Astrocyte of the spinal cord (primary cell): ENCODE results near the gene RBM15B.

ENCODE experiments used
- DNase-seq: peaks from one replicate; pipeline ENCODE4 v3.0.0; 2011; ENCODE audit warnings: low read depth, low spot score
- H3K4me3 ChIP-seq: 2 replicates; pipeline ENCODE4 v1.5.1; 2011; ENCODE audit warnings: low read depth, mild to moderate bottlenecking, low read length, moderate library complexity
- in situ Hi-C: cut with HindIII; loops from 2 replicates; pipeline ENCODE4 v1.10.0; 2017; ENCODE audit warnings: low sequenced_read_pairs
- TF ChIP-seq, protein P1 (sequence below): IDR thresholded peaks from 2 replicates; pipeline ENCODE4 v1.5.1; 2012; ENCODE audit warnings: low read depth, mild to moderate bottlenecking, low read length, inconsistent platforms

Gene RBM15B

DNA sequence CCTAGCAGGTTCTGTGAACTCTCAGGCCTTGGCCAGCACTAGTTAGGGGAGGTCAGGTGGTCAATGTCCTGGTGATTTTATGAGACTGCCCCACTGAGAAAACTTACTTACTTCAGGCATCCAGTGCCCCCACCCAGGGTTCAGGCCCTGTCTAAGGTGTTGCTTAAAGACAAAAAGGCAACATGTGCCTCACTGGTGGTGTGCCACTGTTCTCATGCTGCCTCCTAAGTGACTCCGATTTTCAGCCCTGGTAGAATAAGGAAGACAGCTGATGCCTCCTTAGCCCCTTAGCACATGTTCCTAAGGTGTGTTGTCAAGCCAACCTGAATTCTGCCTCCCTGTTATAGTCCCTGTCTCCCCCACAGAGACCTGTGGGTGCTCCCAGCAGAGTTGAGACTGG, 5.3 kb downstream of the RBM15B start:
- TF ChIP-seq, protein P1, sequence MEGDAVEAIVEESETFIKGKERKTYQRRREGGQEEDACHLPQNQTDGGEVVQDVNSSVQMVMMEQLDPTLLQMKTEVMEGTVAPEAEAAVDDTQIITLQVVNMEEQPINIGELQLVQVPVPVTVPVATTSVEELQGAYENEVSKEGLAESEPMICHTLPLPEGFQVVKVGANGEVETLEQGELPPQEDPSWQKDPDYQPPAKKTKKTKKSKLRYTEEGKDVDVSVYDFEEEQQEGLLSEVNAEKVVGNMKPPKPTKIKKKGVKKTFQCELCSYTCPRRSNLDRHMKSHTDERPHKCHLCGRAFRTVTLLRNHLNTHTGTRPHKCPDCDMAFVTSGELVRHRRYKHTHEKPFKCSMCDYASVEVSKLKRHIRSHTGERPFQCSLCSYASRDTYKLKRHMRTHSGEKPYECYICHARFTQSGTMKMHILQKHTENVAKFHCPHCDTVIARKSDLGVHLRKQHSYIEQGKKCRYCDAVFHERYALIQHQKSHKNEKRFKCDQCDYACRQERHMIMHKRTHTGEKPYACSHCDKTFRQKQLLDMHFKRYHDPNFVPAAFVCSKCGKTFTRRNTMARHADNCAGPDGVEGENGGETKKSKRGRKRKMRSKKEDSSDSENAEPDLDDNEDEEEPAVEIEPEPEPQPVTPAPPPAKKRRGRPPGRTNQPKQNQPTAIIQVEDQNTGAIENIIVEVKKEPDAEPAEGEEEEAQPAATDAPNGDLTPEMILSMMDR = no peak
- no peak overlapping the region for H3K4me3 ChIP-seq
- no peak for DNase-seq
- in situ Hi-C loops = no loop called here

DNA sequence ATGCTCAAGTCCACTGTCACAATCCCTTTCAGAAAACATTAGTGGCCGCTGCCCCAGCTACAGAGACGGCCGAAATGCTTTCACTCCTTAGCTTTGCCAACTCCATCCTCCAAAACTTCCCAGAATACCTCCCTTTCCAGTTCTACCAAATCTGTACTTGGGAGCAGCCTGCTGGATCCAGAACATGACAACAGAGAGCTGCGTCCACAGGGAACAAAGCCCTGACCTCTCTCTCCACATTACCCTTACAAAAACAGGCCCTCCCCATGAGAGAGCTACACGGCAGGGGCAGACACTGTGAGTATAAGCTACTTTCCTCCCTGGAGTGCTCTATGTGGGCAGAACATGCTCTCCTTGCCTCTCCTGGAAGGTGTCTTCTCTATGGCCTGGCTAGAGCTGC, 6.3 kb downstream of the RBM15B start:
- DNase-seq = no peak
- TF ChIP-seq, protein P1 = no peak
- no peak overlapping the region for H3K4me3 ChIP-seq
- in situ Hi-C loops = no loop called here

DNA sequence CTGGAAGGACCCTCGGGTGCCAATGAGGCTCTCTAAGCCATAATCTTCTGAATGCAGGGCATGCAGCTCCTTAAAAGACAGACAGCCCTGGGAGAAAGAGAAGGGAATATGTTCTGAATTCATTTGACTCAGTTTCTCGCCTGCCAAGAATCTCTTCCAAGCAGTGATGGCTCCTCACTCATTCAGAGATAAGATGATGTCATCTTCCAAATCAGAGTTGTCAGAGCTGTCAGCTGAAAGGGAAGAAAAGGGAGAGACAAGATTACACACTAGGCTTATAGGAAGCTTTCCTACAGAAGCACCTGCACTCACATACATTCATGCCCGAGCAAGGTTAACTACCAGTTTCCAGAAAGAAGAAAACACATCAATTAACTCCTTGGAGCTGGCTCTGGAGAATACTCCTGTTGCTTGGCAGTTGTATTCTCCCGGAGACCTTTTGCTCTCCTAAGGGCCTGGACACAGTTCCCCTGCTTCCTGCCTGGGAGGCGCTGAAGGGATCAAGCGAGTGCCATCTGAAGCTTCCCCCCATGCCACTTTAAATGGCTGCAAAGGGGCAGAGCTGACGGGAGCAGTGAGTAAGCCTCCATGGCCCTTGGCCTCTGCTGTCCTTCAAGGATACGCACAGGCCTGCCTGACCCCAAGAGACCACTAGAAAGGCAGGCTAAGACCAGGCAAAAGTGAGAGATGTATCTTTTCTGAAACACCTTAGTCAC, 7.7 kb downstream of the RBM15B start:
- in situ Hi-C loops = no loop called here
- no peak overlapping the region for H3K4me3 ChIP-seq
- no peak for DNase-seq
- TF ChIP-seq, protein P1 = no peak

DNA sequence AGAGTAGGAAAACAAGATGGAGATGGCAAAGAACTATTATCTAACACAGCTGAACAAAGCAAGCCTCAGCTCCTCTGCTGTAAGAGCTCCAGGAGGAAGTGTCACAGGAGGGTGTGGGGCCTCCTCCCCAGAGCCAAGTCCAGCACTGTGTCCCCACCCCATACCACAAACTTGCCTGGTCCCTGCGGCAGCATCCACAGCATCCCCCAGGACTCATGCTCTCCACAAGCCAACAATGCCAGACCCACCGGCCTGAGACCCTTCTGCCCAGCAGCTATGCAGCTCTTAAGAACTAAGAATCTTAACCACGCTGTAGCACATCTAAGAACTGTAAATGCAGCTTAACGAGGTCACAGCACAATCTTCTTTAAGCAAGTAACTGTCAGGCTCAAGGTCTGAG, 9.1 kb downstream of the RBM15B start:
- TF ChIP-seq, protein P1 = no peak
- in situ Hi-C loops = no loop called here
- H3K4me3 ChIP-seq = no peak overlapping the region
- no peak for DNase-seq

DNA sequence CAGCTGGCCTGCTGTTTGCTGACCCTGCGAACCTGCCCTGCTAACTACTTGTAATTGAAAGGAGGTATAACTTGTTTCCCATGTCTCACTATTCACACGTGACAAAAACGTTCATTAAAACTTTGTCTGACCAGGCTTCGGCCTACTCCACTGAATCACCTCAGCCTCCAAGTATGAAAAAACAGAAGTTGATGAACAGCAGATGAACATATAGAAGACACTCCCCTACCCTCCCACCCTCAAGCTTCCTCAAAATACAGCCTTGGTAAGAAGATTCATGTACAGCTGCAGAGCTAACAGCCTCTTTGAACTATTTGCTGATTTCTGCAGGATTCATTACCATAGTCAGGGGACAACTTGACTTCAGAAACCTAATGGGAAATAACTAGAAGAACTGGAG, 10.7 kb downstream of the RBM15B start:
- no peak overlapping the region for H3K4me3 ChIP-seq
- TF ChIP-seq, protein P1 = no peak
- in situ Hi-C loops = no loop called here
- DNase-seq = no peak

DNA sequence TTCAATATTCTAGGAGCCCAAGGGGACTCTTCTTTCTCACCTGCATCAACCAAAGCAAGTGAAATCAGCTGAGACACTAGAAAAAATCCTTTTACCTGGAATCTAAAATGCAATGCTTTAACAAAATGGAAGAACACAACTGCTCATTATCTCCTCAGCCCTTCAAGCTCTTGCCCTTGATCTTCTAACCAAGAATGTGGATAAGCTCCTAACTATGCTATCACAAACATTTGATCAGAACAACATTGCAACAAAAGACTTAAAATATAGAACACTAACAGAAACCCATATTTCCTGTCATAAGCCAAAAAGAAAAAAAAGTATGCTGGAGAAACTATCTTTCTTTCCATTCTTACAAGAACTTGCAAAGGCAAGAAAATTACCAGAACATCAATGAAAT, 12.6 kb downstream of the RBM15B start:
- TF ChIP-seq, protein P1 = no peak

More for the DNA sequence above, 12.6 kb downstream of the RBM15B start:
- in situ Hi-C loops = no loop called here
- DNase-seq = no peak
- H3K4me3 ChIP-seq = no peak overlapping the region
